PC-3 (cell line): Measurements from ENCODE around the gene PAGE3. TPM values are rescaled to one million over a fixed set of nuclear protein-coding genes. Genes with fewer than 3 reads are reported as not detected.

ENCODE experiments used
- ATAC-seq: fragments of 200-7000 bp; cut with Tn5 transposase; 2 replicates; pipeline ENCODE4 v1.9.1; 2020; ENCODE audit warnings: mild to moderate bottlenecking, moderate library complexity
- BruUV-seq: library from RNA; stranded (reverse); fragments of 400-500 nt; replicated peaks from 2 replicates; lab custom pipeline; 2021; lab: Mats Ljungman, UMichigan
- CTCF ChIA-PET: fragments of 300-600 bp; sonication (Branson Sonifier 250); formaldehyde crosslinking; loops from one replicate; lab custom pipeline; 2022; ENCODE audit warnings: antibody characterized with exemption; lab: Charles Lee
- POLR2A ChIA-PET: fragments of 300-600 bp; sonication (Branson Sonifier 250); formaldehyde crosslinking; loops from one replicate; lab custom pipeline; 2022; ENCODE audit warnings: antibody characterized with exemption; ENCODE audit not compliant: unreplicated experiment; lab: Charles Lee
- DNase-seq: peaks from one replicate; pipeline ENCODE4 v3.0.0-alpha.2; 2015
- H2AFZ ChIP-seq: fragments of 300-600 bp; sonication (generic); 2 replicates; pipeline ENCODE4 v1.6.0; 2016; ENCODE audit warnings: antibody characterized with exemption, low read length
- H3F3A ChIP-seq: fragments of 300-600 bp; sonication (generic); one replicate; pipeline ENCODE4 v1.6.0; 2017; ENCODE audit warnings: antibody characterized with exemption, low read length, control low read depth, mild to moderate bottlenecking; ENCODE audit not compliant: unreplicated experiment
- H3K27ac ChIP-seq: fragments of 300-600 bp; sonication (generic); 2 replicates; pipeline ENCODE4 v1.5.1; 2016; ENCODE audit warnings: mild to moderate bottlenecking, low read length
- H3K27me3 ChIP-seq: fragments of 300-600 bp; sonication (generic); 2 replicates; pipeline ENCODE4 v1.6.1; 2016; ENCODE audit warnings: low read length, mixed read lengths
- H3K36me3 ChIP-seq: fragments of 300-600 bp; sonication (generic); 2 replicates; pipeline ENCODE4 v1.6.1; 2016; ENCODE audit warnings: low read depth, mixed run types, low read length, mixed read lengths
- H3K4me1 ChIP-seq: fragments of 300-600 bp; sonication (generic); 2 replicates; pipeline ENCODE4 v1.5.1; 2016; ENCODE audit warnings: low read length; ENCODE audit not compliant: insufficient read depth
- H3K4me2 ChIP-seq: fragments of 300-600 bp; sonication (generic); 2 replicates; pipeline ENCODE4 v1.6.0; 2016; ENCODE audit warnings: low read length
- H3K4me3 ChIP-seq: fragments of 300-600 bp; sonication (generic); 2 replicates; pipeline ENCODE4 v1.5.1; 2016; ENCODE audit warnings: mild to moderate bottlenecking, low read length, mixed read lengths
- H3K79me2 ChIP-seq: fragments of 300-600 bp; sonication (generic); 2 replicates; pipeline ENCODE4 v1.6.1; 2017; ENCODE audit warnings: low read length, mixed read lengths
- H3K9ac ChIP-seq: fragments of 300-600 bp; sonication (generic); 2 replicates; pipeline ENCODE4 v1.6.0; 2016; ENCODE audit warnings: mild to moderate bottlenecking, low read length
- H3K9me2 ChIP-seq: fragments of 300-600 bp; sonication (generic); replicated peaks from 2 replicates; pipeline ENCODE4 v1.6.1; 2016; ENCODE audit warnings: mixed run types, low read length, mixed read lengths
- H3K9me3 ChIP-seq: fragments of 300-600 bp; sonication (generic); 2 replicates; pipeline ENCODE4 v1.6.1; 2016; ENCODE audit warnings: low read length, mixed read lengths
- H4K20me1 ChIP-seq: fragments of 300-600 bp; sonication (generic); 2 replicates; pipeline ENCODE4 v1.6.1; 2016; ENCODE audit warnings: low read length, mixed read lengths
- CTCF ChIP-seq: fragments of 300-600 bp; sonication (generic); conservative IDR thresholded peaks from 2 replicates; pipeline ENCODE4 v1.5.1; 2017; ENCODE audit warnings: antibody characterized with exemption, low read depth, mild to moderate bottlenecking, low read length
- EZH2 ChIP-seq: fragments of 300-600 bp; sonication (generic); IDR thresholded peaks from one replicate; pipeline ENCODE4 v1.6.1; 2017; ENCODE audit warnings: antibody characterized with exemption, mild to moderate bottlenecking, low read length; ENCODE audit not compliant: unreplicated experiment
- EZH2phosphoT487 ChIP-seq: fragments of 300-600 bp; sonication (generic); IDR thresholded peaks from 2 replicates; pipeline ENCODE4 v1.6.1; 2018; ENCODE audit warnings: mild to moderate bottlenecking, antibody characterized with exemption, low read length, borderline replicate concordance
- intact Hi-C: fragments of 100-400 bp; cut with micrococcal nuclease; formaldehyde crosslinking; loops from 2 replicates; pipeline ENCODE4 v1.9.0; 2023
- total RNA-seq: library from RNA; depleted of rRNA; stranded (reverse); fragments of >200 nt; gene quantifications from 2 replicates; pipeline ENCODE4 v1.2.3, GENCODE V29; 2014

The PAGE3 gene
- total RNA-seq, 1 experiment from 2014 or later: not detected

- Histone ChIP-seq H3K9ac (no peak overlapping the region), H3K79me2 (no peaks in the 10 kb centered on the region), H3K27me3 (no peaks in the 10 kb centered on the region), H2AFZ (no peak overlapping the region), H3K36me3 (no peaks in the 10 kb centered on the region), H3K4me2 (no peak overlapping the region), H3K27ac (no peak overlapping the region), H3K4me1 (no peaks in the 10 kb centered on the region), H3K4me3 (no peak overlapping the region), H3K9me3 (no peaks in the 10 kb centered on the region), H3F3A (no peaks in the 10 kb centered on the region), H4K20me1 (no peaks in the 10 kb centered on the region), H3K9me2 (no peaks in the 10 kb centered on the region)
- intact Hi-C loops: no loop called here
- ChIA-PET CTCF (no interaction called here), POLR2A (no interaction called here)
- ATAC-seq (no peak), DNase-seq (no peak)
- TF ChIP-seq EZH2 (no peak), EZH2phosphoT487 (no peak), CTCF (no peak)
- no TSS peak for BruUV-seq
Measured at GRCh38 chrX:55240788-55241340, 23.9 kb downstream of the PAGE3 start.

DNA sequence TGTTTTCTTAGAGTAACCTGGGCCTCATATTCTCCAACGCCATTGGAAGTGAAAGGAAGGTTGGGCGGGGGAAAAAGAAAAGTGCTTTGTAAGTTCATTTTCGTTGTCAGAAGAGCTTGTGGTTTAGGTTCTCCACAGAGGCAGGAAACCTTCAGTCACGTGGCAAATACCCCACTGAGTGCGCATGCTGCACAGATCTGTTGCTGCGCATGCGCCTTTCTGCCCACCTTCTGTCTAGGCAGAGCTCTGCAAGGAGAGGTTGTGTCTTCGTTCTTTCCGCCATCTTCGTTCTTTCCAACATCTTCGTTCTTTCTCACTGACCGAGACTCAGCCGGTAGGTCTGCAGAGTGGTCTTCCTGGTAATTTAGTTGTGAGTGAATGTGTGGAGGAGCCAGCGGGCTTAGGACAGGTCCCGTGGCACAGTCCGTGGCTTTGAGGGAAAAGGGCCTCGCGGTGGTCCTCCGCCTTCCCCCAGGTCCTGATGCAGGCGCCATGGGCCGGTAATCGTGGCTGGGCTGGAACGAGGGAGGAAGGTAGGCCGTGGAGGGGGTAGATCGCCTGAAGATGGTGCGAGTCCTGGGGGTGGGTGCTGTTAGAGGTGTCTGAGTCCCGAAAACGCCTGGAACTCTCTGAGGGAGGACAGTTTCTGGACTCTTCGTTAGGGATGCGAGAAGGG lies 44.5 kb downstream of the PAGE3 start, which contains the start of gene PAGE5:
PAGE5 (plus strand) TSS at position 228 of the 676 bp plus-strand sequence. CDS start 1,037 bp downstream, outside the sequence.
- Histone ChIP-seq H3K27me3 (peaks cover 21% of the 10 kb centered on the region), H3K9me2 (no peaks in the 10 kb centered on the region), H3K79me2 (no peaks in the 10 kb centered on the region), H3K4me3 (no peak within 1 kb of the TSS), H3F3A (no peaks in the 10 kb centered on the region), H3K9me3 (no peaks in the 10 kb centered on the region), H3K4me2 (no peak within 1 kb of the TSS), H3K27ac (no peak within 1 kb of the TSS), H3K4me1 (no peaks in the 10 kb centered on the region), H2AFZ (no peak within 1 kb of the TSS), H4K20me1 (no peaks in the 10 kb centered on the region), H3K36me3 (no peaks in the 10 kb centered on the region), H3K9ac (no peak within 1 kb of the TSS)
- ATAC-seq: no peak
- intact Hi-C loops: no loop called here
- no peak for DNase-seq
- TF ChIP-seq CTCF (no peak), EZH2 (no peak), EZH2phosphoT487 (no peak)
- no TSS peak for BruUV-seq
- CTCF ChIA-PET: no interaction called here
- POLR2A ChIA-PET: no interaction called here

GRCh38 chrX:55213381-55213780 lies 51.3 kb downstream of the PAGE3 start:
- intact Hi-C loops: no loop called here
- no peak for TF ChIP-seq EZH2phosphoT487
- TF ChIP-seq EZH2: no peak
- TF ChIP-seq CTCF: no peak
- DNase-seq: peak; percentile 27
- no TSS peak for BruUV-seq
- ChIA-PET CTCF (no interaction called here), POLR2A (interaction anchor here (0.5 kb wide), 1 partner anchor 683 kb away, joined by 15 read pairs; the partner anchor contains the start of gene GNL3L)
- no peak overlapping the region for H3K27ac ChIP-seq
- no peaks in the 10 kb centered on the region for H3K9me2 ChIP-seq
- H4K20me1 ChIP-seq: no peaks in the 10 kb centered on the region
- H3K36me3 ChIP-seq: no peaks in the 10 kb centered on the region
- H3K9me3 ChIP-seq: no peaks in the 10 kb centered on the region
- H3K9ac ChIP-seq: no peak overlapping the region
- H3K4me3 ChIP-seq: no peak overlapping the region
- 0 out of 2 replicates have a peak, but pooled peaks cover under 1% of the 10 kb centered on the region for H3K27me3 ChIP-seq
- peak; percentile 40 for ATAC-seq
- H3K4me2 ChIP-seq: no peak overlapping the region
- H3K4me1 ChIP-seq: no peaks in the 10 kb centered on the region
- no peak overlapping the region for H2AFZ ChIP-seq
- H3F3A ChIP-seq: no peaks in the 10 kb centered on the region
- H3K79me2 ChIP-seq: no peaks in the 10 kb centered on the region
